GM23338 (cell line): ENCODE results near the gene KRTAP9-8. TPM values are rescaled to one million over a fixed set of nuclear protein-coding genes. Genes with fewer than 3 reads are reported as not detected.
"Not testable (repeated sequence)": the region's sequence is repeated elsewhere in the genome, so short reads cannot be mapped to it uniquely, and the experiment has no call there.

ENCODE experiments used
- ATAC-seq: fragments of 200-7000 bp; cut with Tn5 transposase; 3 replicates; pipeline ENCODE4 v1.9.1; 2020
- DNase-seq: peaks from one replicate; pipeline ENCODE4 v3.0.0-alpha.2; 2015; ENCODE audit warnings: low spot score
- H2AFZ ChIP-seq: fragments of 200-600 bp; sonication (generic); 2 replicates; pipeline ENCODE4 v1.8.0; 2016; ENCODE audit warnings: antibody characterized with exemption, mild to moderate bottlenecking, moderate library complexity
- H3F3A ChIP-seq: fragments of 200-600 bp; sonication (generic); replicated peaks from 2 replicates; pipeline ENCODE4 v1.8.0; 2017; ENCODE audit warnings: antibody characterized with exemption, mixed run types, low read depth
- H3K27ac ChIP-seq: fragments of 200-600 bp; sonication (generic); 2 replicates; pipeline ENCODE4 v1.6.1; 2016; ENCODE audit warnings: low read depth
- H3K27me3 ChIP-seq: fragments of 200-600 bp; sonication (generic); 2 replicates; pipeline ENCODE4 v1.8.0; 2016; ENCODE audit warnings: mild to moderate bottlenecking, mixed run types, moderate library complexity; ENCODE audit not compliant: insufficient read depth
- H3K36me3 ChIP-seq: fragments of 200-600 bp; sonication (generic); 2 replicates; pipeline ENCODE4 v1.8.0; 2016; ENCODE audit warnings: mild to moderate bottlenecking; ENCODE audit not compliant: insufficient read depth
- H3K4me1 ChIP-seq: fragments of 200-600 bp; sonication (generic); 2 replicates; pipeline ENCODE4 v1.8.0; 2016; ENCODE audit warnings: mild to moderate bottlenecking, moderate library complexity; ENCODE audit not compliant: insufficient read depth
- H3K4me2 ChIP-seq: fragments of 200-600 bp; sonication (generic); 2 replicates; pipeline ENCODE4 v1.7.1; 2017; ENCODE audit warnings: mixed run types
- H3K4me3 ChIP-seq: fragments of 200-600 bp; sonication (generic); 2 replicates; pipeline ENCODE4 v1.6.1; 2016; ENCODE audit warnings: mixed run types
- H3K79me2 ChIP-seq: fragments of 200-600 bp; sonication (generic); replicated peaks from 2 replicates; pipeline ENCODE4 v1.8.0; 2017; ENCODE audit warnings: mild to moderate bottlenecking; ENCODE audit not compliant: insufficient read depth
- H3K9me2 ChIP-seq: fragments of 200-600 bp; sonication (generic); 2 replicates; pipeline ENCODE4 v1.8.0; 2017; ENCODE audit not compliant: insufficient read depth
- H4K20me1 ChIP-seq: fragments of 200-600 bp; sonication (generic); replicated peaks from 2 replicates; pipeline ENCODE4 v1.8.0; 2017; ENCODE audit warnings: mild to moderate bottlenecking; ENCODE audit not compliant: insufficient read depth
- H3K27ac Mint-ChIP-seq: 2 replicates; pipeline ENCODE4 v1.8.0; 2020; ENCODE audit warnings: inconsistent platforms, mild to moderate bottlenecking, moderate library complexity, mixed read lengths
- H3K27me3 Mint-ChIP-seq: 3 replicates; pipeline ENCODE4 v1.8.0; 2022; ENCODE audit warnings: low read depth, mild to moderate bottlenecking, moderate library complexity, mixed read lengths, inconsistent platforms; ENCODE audit not compliant: insufficient read depth, poor library complexity
- H3K36me3 Mint-ChIP-seq: 3 replicates; pipeline ENCODE4 v1.8.0; 2021; ENCODE audit warnings: low read depth, mild to moderate bottlenecking, inconsistent platforms, moderate library complexity, mixed read lengths
- H3K4me1 Mint-ChIP-seq: 3 replicates; pipeline ENCODE4 v1.8.0; 2020; ENCODE audit warnings: mild to moderate bottlenecking, inconsistent platforms, mixed read lengths
- H3K4me3 Mint-ChIP-seq: 3 replicates; pipeline ENCODE4 v1.8.0; 2021; ENCODE audit warnings: moderate library complexity, mild to moderate bottlenecking, inconsistent platforms, mixed read lengths
- H3K9me3 Mint-ChIP-seq: 3 replicates; pipeline ENCODE4 v1.8.0; 2020; ENCODE audit warnings: moderate library complexity, mild to moderate bottlenecking, inconsistent platforms, mixed read lengths
- CREB1 ChIP-seq: fragments of 250-450 bp; sonication (Bioruptor Pico); IDR thresholded peaks from 2 replicates; pipeline ENCODE4 v1.5.0; 2020; ENCODE audit warnings: low read depth, mild to moderate bottlenecking, moderate library complexity
- EZH2phosphoT487 ChIP-seq: fragments of 200-600 bp; sonication (generic); IDR thresholded peaks from one replicate; pipeline ENCODE4 v1.8.1; 2018; ENCODE audit warnings: antibody characterized with exemption; ENCODE audit not compliant: unreplicated experiment
- JUNB ChIP-seq: IDR thresholded peaks from one replicate; pipeline ENCODE4 v1.6.1; 2016; ENCODE audit warnings: antibody characterized with exemption; ENCODE audit not compliant: unreplicated experiment
- POLR2AphosphoS5 ChIP-seq: IDR thresholded peaks from 2 replicates; pipeline ENCODE4 v1.6.1; 2016; ENCODE audit warnings: antibody characterized with exemption, low read depth
- REST ChIP-seq: IDR thresholded peaks from one replicate; pipeline ENCODE4 v1.6.1; 2018; ENCODE audit warnings: antibody characterized with exemption; ENCODE audit not compliant: unreplicated experiment
- ZNF114 ChIP-seq: fragments of 250-450 bp; sonication (Bioruptor Pico); IDR thresholded peaks from 2 replicates; pipeline ENCODE4 v1.5.0; 2020; ENCODE audit warnings: mild to moderate bottlenecking, moderate library complexity
- ZNF462 ChIP-seq: fragments of 250-450 bp; sonication (Bioruptor Pico); IDR thresholded peaks from 2 replicates; pipeline ENCODE4 v1.5.0; 2020; ENCODE audit warnings: mild to moderate bottlenecking, moderate library complexity
- polyA plus RNA-seq: library from polyadenylated mRNA; unstranded; fragments of >200 nt; fragmentation: Nextera tagmentation; extraction: Ambion mirVana; gene quantifications from 2 replicates; pipeline ENCODE4 v1.2.1, GENCODE V29; 2016
- total RNA-seq: library from RNA; depleted of rRNA; stranded (reverse); fragments of >200 nt; shearing (Covaris generic); gene quantifications from 2 replicates; pipeline ENCODE4 v1.2.3, GENCODE V29; 2014

KRTAP9-8 gene
- total and polyA plus RNA-seq, 2 experiments from 2014 or later, result not detected

- ATAC-seq, DNase-seq, H3K36me3 Mint-ChIP-seq: not testable (repeated sequence)
Measured at GRCh38 chr17:41226598-41227095, 11.2 kb upstream of the KRTAP9-8 start, which contains the start of gene KRTAP9-2. KRTAP9-2 (plus strand) TSS chr17:41226648; CDS start chr17:41226655, 7 bp downstream.

DNA sequence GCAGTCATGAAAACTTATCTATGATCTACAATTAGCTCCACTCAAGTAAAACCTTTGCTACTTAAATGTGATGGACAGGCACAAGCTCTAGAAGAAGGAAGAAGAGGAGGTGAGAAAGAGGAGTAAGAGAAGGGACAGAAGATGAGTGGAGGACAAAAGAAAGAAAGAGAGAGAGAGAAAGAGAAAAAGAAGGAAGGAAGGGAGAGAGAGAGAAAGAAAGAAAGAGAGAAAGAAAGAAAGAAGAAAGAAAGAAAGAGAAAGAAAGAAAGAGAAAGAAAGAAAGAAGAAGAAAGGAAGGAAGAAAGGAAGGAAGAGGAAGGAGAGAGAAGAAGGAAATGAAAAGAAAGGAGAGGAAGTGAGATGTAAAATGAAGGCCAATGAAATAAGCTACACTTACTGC is 7.7 kb upstream of the KRTAP9-8 start:
- no peak overlapping the region for H3K4me3 ChIP-seq
- H3K9me3 Mint-ChIP-seq, result no peaks in the 10 kb centered on the region
- H3K4me3 Mint-ChIP-seq, result no peak overlapping the region
- TF ChIP-seq POLR2AphosphoS5 (no peak), REST (no peak), EZH2phosphoT487 (no peak), CREB1 (CRISPR knock-in tag) (no peak), ZNF462 (CRISPR knock-in tag) (no peak), ZNF114 (CRISPR knock-in tag) (no peak), JUNB (no peak)
- no peaks in the 10 kb centered on the region for H4K20me1 ChIP-seq
- no peaks in the 10 kb centered on the region for H3K4me1 Mint-ChIP-seq
- no peaks in the 10 kb centered on the region for H3K9me2 ChIP-seq
- no peaks in the 10 kb centered on the region for H3K36me3 ChIP-seq
- H3K27ac ChIP-seq, result no peak overlapping the region
- no peaks in the 10 kb centered on the region for H3K36me3 Mint-ChIP-seq
- no peak overlapping the region for H3K4me2 ChIP-seq
- H3K27me3 ChIP-seq, result no peaks in the 10 kb centered on the region
- H3K27ac Mint-ChIP-seq, result no peak overlapping the region
- DNase-seq (no peak), ATAC-seq (no peak)
- H3K27me3 Mint-ChIP-seq, result no peaks in the 10 kb centered on the region
- H3K79me2 ChIP-seq, result no peaks in the 10 kb centered on the region
- H2AFZ ChIP-seq, result no peak overlapping the region
- no peaks in the 10 kb centered on the region for H3K4me1 ChIP-seq
- H3F3A ChIP-seq, result no peaks in the 10 kb centered on the region

More at GRCh38 chr17:41226598-41227095, 11.2 kb upstream of the KRTAP9-8 start, which contains the start of gene KRTAP9-2:
- H3K4me3 ChIP-seq, H3F3A ChIP-seq, H3K9me2 ChIP-seq, H4K20me1 ChIP-seq, H3K27ac ChIP-seq, H3K4me1 Mint-ChIP-seq, H3K27me3 Mint-ChIP-seq, H3K36me3 ChIP-seq, H3K4me1 ChIP-seq, H3K27ac Mint-ChIP-seq, H3K4me3 Mint-ChIP-seq, H2AFZ ChIP-seq, H3K4me2 ChIP-seq, H3K79me2 ChIP-seq, H3K9me3 Mint-ChIP-seq, H3K27me3 ChIP-seq: not testable (repeated sequence)
